ENCODE data around the gene HDAC9. TPM values are rescaled to one million over a fixed set of nuclear protein-coding genes. Genes with fewer than 3 reads are reported as not detected.

Gene HDAC9
- total RNA-seq, 1 experiment from 2014 or later, result 3.0 TPM

DNA sequence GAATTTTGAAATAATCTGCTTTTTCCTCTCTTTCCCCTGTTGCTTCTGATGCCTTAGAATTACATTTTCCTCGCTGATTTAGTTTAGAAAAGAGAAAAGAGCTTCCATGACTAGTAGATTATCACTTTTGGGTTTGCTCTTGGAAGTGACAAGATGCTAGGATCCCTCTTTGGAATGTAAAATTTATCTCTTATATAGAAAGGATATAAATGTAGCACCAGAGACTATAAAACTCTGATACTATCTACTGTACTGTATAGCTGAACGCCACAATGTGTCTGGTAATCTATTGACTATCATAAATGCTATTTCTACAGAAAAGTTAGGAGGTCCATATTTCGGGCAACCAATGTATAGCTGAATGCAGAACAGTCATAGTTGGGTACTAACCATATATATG is 1.1 kb upstream of the HDAC9 start:
- no peak for DNase-seq (ENCODE audit: low spot score)

DNA sequence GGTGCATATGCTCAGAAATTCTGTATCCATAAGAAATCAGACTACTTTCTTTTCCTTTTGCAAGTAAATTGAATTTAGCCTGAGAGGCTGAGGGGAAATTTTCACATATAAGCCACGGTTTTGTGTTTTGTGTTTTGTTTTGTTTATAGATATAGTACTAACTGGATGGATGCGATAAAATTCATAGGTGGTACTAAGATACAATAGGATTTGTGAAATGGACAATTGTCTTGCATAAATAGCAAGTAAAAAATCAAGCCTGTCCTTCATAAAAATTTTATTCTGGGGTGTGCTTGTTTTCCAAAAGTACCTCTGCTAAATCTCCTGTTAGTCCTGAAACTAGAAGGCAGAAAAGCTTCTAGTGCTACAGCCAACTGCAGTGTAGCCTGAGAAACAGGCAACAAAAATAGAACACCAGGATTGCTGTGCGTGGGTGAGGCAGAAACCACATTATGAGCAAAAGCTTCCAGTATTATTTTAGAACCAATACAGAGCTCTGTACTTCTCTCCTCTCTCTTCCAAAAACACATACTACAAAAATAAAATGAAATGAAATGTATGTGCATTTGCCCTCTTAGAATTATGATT is 634 bp upstream of the HDAC9 start:
- DNase-seq (ENCODE audit: low spot score), result no peak

DNA sequence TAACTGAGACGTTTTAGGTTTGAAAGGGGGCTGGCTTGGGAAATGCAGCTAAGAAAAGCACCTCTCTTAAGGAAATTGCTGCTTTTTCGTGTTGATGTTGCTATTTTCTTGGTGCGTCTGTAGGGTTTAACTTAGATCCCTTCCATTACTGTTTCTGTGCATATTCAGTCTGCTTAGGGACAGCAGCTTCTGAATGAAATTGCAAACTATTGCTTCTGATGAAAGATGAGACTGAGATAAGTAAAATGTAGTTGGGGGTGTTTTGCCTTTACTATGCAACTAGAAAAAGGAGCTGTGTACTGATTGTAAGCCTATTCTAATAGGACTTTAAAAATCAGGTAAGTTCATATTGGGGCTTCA is 772 bp downstream of the HDAC9 start:
- DNase-seq (ENCODE audit: low spot score), result no peak

DNA sequence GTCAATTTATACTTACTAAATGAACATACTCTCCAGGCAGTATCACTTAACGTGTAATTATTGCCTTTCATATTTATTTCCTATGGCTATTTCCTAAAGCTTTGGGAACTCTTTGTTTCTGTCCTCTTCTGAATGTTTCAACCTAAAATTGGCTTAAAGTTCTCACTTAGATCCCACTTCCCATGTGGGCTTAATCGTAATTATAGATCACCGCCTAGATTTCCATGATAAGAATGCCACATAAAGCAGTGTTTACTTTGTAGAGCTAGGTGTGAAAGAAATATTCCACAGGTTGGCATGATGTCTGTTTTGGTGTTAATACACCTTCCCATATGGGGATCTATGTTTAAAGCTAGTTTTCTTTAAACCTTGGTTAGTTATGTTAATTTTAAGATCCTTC is 1.5 kb downstream of the HDAC9 start:
- DNase-seq (ENCODE audit: low spot score), result no peak

DNA sequence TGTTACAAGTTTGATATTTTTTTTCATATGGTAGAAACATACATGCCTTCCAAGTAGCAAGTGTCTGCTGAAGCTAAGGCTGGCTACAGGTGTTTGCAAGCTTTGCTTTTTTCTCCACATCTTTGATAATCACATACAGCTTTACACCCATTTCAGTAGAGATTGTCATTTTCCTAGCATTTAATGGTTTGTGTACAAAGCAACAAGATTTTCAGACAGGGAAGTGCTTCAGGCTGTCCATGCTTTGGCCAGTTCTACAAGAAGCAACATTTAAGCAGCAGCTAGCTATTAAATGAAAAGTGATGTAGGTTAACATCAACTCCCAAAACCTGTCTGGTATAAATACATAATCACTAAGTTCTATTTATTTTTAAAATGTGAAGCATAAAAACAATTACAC is 2.3 kb downstream of the HDAC9 start:
- DNase-seq (ENCODE audit: low spot score), result no peak

DNA sequence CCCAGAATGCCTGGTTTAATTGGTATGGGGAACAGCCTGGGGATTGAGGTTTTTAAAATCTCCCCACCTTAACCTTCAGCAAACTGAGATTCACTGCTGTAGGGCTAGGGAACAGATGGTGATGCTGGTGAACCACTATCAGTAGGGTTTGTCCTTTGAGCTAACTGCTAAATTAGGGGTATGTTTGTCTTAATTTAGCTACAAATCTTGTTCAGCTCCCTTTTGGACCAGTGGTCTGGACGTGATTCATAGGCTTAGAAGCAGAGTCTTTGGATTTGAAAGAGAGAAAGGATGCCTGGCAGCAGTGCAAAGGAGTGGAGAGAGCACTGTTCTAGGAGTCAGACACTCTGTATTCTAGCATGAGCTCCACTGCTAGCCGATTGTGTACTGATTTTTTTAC is 2.8 kb downstream of the HDAC9 start:
- no peak for DNase-seq (ENCODE audit: low spot score)

DNA sequence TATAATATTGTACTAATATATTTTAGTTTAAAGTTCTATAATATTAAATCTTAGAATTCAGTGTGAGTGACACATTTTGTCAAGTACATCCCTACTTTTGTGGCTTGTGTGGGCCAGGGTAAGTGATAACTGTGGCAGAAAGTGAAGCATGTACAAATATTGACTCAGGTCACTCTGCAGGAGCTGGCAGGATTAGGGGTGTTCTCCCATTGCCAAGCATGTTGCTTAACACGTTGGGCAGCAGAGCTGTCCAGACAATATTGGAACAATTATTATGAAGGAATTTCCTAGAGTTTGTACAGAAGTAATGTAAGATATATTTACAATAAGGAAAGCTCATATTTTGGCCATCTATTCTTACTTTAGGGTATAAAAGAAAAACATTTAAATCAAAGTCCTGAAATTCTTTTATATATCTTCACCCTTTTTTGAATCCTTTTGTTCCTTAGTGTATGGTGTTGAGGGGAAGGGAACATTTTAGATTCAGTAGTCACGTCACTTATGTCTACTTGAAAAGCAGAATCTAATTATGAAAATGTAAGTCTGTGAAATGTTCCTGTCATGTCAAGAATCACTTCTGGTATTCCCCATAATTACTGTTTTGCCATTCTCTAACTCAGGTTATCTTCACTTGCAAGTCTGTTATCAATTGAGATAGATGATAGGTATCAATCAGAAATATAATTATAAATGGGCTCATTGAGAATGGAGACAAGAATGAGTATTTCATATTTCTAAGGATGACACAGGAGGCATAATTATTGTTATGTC is 4.0 kb downstream of the HDAC9 start:
- no peak for DNase-seq (ENCODE audit: low spot score)

DNA sequence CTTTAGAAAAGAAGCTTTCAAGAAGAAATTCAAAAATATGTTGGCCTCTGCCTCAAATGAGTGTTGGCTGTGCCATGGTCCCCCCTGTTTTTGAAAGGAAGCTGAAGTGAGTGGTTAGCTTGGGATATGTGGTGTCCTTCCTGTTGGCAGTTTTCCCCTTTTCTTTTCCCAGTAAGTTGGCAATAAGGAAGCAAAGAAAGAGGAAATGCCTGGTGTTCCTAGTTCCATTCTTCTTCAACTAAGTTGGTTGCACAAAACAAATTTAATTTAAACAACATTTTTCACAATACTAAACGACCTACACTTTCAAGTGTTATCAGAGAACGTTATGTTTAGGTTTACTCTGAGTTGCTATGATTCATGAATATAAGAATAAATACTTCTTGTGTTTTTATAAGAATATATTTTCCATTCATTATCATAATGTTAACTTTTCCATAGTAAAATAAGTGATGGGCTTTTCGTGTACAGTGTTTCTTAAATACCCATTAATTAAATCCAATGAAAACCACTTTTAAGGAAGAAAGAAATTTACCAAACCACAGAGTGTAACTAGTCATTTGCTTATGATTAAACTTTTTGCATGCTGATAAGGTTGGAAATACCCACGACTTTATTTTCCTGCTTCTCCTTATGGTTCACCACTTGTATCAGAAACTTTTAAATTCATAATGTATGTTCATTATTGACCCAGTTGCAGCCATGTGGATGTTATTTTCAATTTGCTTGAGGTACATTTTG is 7.7 kb downstream of the HDAC9 start:
- no peak for DNase-seq (ENCODE audit: low spot score)

DNA sequence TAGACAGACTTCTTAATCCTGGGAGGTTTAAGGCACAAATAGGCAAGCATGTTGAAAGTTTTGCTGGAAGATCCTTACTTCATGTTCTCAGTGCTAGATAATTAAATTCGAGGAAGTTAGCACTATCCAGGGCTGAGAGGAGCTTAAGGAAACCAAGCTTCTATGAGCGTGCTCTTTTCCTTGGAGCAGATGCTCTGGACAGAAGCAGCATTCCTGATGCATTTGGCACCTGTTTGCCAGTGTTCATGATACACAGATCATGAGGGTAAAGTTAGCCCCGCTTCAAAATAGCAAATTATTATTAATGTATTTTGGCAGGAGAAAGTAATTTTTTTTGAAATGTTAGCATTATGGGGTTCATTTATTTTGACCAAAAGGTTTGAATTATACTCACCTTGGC is 9.4 kb downstream of the HDAC9 start:
- DNase-seq (ENCODE audit: low spot score), result no peak

DNA sequence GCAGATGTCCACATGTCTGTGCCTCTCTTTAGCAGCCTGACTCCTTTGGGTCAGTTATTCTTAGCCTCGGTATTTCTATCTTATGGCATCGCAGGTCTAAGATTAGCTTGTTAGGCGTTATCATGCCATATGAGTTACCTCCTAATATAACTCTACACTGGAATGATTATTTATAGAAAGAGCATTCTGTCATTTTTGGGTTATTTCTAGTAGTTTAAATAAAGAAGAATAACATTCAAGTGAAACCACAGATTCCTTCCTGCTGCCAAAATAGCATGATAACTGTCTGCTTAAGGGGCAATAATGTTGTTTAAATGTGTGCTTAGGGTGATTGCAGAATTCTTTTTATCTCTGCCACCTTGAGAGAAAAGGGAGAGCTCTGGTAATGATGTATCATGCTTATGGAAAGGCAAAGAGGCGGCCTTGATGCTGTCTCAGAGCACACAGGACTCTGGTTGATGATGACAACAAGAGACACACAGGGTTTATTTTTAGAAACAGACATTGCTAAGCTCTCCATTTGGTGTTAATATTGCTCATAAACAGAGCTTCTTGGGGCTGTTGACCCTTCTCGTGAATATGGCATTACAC is 10.4 kb downstream of the HDAC9 start:
- no peak for DNase-seq (ENCODE audit: low spot score)

DNA sequence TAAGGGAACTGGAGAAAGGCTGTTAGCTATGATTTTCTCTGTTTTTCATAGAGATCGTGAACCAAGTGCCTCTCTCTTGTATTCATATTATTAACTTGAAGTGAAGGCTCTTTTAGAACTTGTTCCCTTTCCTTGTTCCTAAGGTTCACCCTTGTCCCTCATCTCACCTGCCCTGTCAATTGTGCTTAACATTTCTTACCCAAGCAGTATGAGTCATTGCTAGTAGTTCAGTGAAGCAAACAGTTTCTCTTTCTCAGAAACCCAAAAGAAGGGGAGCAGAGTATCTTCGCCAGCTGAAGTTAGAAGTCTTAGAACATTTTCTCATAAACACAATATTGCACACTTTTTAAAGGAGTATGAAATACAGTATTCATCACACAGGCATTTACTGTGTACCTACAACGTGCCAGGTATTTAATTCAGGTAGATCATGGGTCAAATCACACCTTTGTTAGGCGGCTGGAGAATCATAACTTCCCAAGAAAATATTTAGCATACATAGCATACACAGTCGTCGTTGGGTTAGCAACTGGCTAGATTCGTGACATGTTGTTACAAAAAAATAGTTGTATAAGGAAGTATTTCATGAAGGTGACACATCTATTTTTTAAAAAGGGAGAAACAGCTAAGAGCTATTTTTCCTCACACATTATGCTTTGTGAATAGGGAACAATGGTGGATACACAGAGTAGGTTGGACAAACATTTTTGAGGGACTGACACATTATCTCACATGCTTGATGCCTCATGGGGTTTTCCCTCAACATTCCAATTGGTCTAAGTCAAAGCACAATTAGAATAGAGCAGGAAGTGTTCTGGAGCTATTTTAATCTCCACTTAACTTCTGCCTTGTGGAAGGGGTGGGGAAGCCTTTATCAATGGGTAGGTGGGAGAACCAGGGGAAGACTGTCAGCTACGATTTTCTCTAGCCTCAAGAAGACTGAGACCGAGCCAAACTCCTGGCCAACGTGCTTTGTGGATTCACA is 13.2 kb downstream of the HDAC9 start:
- DNase-seq (ENCODE audit: low spot score), result peak; percentile 78

DNA sequence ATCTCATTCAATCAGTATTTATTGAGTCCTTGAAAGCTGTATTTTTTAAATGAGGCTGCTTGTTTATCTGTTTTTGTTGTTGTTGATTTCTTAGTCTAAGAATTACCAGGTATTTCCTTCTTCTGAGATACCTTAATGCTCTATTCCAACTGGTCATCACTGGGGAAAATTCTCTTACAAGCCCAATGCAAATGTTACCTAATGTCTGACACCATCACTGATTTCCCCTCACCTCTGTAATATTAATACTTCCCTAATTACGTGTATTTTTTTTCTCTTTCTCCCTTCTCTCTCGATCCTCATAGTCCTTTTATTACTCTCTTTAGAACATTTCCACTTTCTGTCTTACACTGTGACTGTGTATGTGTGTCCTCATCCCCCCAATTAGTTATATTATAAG is 13.9 kb downstream of the HDAC9 start:
- peak; percentile 22 for DNase-seq (ENCODE audit: low spot score)

DNA sequence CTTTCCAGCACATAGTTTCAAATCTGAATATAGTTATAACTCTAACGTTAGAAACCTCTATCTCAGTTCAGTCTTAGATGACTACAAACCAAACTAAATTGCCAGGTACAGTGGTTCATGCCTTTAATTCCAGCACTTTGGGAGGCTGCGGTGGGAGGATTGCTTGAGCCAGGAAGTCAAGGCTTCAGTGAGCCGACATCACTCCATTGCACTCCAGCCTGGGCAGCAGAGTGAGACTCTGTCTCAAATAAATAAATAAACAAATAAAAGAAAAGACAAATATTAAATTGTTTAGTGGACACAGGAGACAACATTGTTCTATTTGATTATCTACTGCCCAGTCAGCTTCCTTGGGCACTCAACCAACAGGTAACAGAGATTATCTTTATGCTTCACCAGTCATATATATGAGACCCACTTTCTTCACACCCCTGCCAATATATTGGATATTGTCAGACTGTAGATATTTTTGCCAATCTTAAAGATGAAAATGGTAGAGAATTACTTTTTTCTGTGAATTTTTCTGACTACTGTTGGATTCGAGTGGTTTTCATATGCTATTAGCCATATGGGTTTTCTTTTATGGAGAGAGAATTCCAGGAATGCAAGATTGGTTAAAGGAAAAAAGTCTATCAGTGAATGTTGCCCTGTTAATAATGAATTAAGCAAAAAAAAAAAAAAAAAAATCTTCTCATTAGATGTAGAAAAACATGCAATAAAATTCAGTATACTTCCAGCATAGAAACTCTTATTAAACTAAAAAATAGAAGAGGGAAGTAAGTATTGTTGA is 16.0 kb downstream of the HDAC9 start:
- no peak for DNase-seq (ENCODE audit: low spot score)

DNA sequence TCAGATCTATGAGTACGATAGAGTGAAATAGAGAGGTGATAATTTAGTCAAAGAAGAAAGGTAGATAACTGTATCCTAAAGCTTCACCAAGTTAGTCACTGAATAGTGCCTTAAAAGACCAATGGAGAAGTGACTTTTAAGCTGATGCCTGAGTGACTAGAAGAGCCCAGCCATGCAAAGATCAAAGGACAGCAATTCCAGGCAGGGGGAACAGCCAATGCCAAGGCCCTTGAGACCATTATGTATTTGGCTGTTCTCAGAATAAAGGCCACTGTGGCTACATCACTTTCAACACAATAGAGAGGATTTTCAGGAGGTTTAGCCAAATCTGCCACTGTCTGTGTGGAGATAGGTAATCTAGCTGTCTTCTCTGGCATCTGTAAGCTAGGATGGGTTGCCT is 17.8 kb downstream of the HDAC9 start:
- DNase-seq (ENCODE audit: low spot score), result no peak

DNA sequence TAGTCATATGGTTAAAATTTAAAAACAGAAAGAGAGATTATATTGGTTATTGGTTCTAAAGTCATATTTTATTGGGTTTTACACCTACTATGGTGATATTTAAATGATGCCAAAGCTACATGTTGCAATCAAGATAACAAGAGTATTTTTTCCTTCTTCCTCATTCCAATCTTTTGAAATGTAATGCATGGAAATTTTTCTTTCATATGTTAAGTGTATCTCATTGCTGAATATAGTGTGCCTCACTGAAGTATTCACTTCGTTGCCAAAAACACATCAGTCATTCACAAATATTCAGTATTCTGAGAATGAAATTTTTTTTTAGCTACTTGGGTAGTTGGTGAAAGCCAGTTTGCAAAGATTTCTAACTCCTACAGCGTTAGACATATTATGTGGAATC is 19.5 kb downstream of the HDAC9 start:
- DNase-seq (ENCODE audit: low spot score), result no peak

DNA sequence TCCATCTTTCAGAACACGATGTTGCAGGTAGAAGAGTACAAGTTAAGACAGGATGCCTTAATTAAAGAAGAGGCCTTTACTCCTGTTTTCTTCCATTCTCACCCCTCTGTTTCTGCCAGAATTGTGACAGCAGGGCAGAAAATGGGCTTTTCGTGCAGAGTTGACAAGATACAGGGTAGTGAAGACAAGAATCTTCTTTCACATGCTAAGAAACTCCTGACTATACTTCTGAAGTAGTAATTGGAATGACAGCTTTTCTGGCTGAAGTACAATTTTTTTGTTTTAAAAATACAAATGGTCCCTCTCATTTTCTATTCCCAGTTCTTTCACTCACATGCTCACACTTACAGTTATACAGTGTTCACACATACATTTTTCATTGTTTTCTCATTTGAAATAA is 22.1 kb downstream of the HDAC9 start:
- no peak for DNase-seq (ENCODE audit: low spot score)

DNA sequence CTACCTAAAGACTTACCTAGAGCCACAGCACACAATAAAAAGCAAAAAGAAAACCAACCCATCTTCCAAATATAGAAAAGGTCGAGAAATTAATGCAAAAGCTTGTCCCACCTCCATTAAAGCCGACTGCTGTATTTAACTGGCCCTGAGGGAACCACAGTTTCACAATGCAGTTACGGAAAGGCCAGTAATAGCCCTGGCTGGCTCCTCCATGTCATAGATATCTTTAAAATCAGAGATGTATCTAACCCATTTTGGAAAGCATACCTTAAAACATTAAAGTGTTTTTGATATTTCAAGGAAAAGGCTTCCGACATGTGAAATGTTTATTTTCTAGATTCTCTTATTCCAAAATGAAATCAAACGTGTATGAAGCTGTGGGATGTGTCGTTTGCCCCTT is 23.0 kb downstream of the HDAC9 start:
- no peak for DNase-seq (ENCODE audit: low spot score)

DNA sequence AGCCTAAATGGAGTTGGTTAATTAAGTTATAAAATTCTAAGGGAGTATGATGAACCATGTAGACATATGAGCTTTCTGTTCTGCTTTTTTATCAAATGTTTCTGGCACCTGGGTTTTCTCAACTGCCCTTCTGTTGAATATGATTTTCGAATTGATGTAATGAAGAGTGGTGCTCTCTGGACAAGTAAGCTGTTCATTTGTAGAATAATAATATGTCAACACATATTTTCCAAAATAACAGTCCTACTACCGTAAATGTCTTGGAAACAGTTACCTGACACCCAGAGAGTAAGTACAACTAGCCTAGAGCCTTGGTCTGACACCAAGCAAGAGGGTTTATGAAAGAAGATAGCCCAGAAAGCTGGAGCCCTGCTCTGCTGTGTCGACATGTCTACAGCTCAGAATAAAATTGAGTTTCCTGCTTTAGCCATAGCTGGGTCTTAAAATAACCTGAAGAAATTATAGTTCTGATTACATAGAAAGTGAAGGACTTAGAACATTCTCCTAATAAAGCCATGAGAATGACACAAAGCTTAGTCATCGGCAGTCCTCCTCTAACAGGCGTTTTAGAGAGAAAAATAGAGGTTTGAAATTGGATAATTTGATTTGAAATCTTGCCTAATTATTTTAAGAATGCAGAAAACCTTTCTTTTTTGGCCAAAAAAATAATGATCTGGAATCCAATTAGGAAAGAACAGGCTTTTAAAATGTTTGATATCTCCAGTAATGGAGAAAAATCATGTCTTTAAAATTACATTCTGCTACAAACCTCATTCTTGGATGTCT is 25.1 kb downstream of the HDAC9 start:
- DNase-seq (ENCODE audit: low spot score), result no peak

DNA sequence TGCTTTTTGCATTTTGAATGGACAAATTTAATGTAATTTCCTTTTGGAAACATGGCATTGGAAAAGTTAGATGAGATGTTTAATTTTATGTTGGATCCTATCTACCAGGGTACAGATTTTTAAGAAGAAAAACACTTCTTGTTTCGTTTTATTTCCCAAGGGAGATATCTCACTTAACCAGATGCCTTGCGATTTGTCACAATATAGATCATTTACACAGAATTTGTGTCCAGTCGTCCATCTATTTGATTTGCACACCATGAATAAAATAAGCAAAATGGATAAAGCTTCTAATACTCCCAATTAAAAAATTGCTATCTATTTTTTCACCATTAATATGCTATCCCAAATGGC is 25.7 kb downstream of the HDAC9 start:
- DNase-seq (ENCODE audit: low spot score), result no peak

Data from HT-29 (cell line).